Progenitor cell of endocrine pancreas (in vitro differentiated cells): ENCODE data around the gene EFHC2. TPM values are rescaled to one million over a fixed set of nuclear protein-coding genes. Genes with fewer than 3 reads are reported as not detected.

Experiments
- DNase-seq: peaks from one replicate; pipeline ENCODE4 v3.0.0; 2021; ENCODE audit warnings: low spot score; ENCODE audit not compliant: unreplicated experiment
- H3K27ac Mint-ChIP-seq: 2 replicates; pipeline ENCODE4 v1.8.0; 2021; ENCODE audit warnings: mild to moderate bottlenecking, moderate library complexity, mixed read lengths
- H3K27me3 Mint-ChIP-seq: 2 replicates; pipeline ENCODE4 v1.8.0; 2021; ENCODE audit warnings: mixed read lengths
- H3K36me3 Mint-ChIP-seq: 2 replicates; pipeline ENCODE4 v1.8.0; 2022; ENCODE audit warnings: mixed read lengths; ENCODE audit not compliant: insufficient read depth
- H3K4me1 Mint-ChIP-seq: 2 replicates; pipeline ENCODE4 v1.8.0; 2021; ENCODE audit warnings: low read depth, mixed read lengths
- H3K4me3 Mint-ChIP-seq: 2 replicates; pipeline ENCODE4 v1.8.0; 2021; ENCODE audit warnings: low read depth, mild to moderate bottlenecking, moderate library complexity, mixed read lengths
- H3K9me3 Mint-ChIP-seq: 2 replicates; pipeline ENCODE4 v1.8.0; 2021; ENCODE audit warnings: low read depth, mixed read lengths
- CTCF ChIP-seq: fragments of 200-600 bp; sonication (generic); IDR thresholded peaks from one replicate; pipeline ENCODE4 v1.5.0; 2021; ENCODE audit warnings: antibody characterized with exemption, mild to moderate bottlenecking; ENCODE audit not compliant: unreplicated experiment
- total RNA-seq: library from RNA; stranded (reverse); gene quantifications from 2 replicates; pipeline ENCODE4 v1.2.1, GENCODE V29; 2021

EFHC2 gene
- total RNA-seq, 1 donor from 2014 or later = 1.8 TPM

GRCh38 chrX:44224760-44225159, 118.7 kb downstream of the EFHC2 start:
- Mint-ChIP-seq H3K4me3 (no peak overlapping the region), H3K9me3 (peaks cover 29% of the 10 kb centered on the region), H3K4me1 (no peaks in the 10 kb centered on the region), H3K36me3 (peaks cover 1% of the 10 kb centered on the region), H3K27ac (no peak overlapping the region), H3K27me3 (no peaks in the 10 kb centered on the region)
- no peak for TF ChIP-seq CTCF
- DNase-seq = no peak

GRCh38 chrX:44223150-44223549, 120.3 kb downstream of the EFHC2 start:
- no peak for TF ChIP-seq CTCF
- H3K36me3 Mint-ChIP-seq = peaks cover 1% of the 10 kb centered on the region
- no peak overlapping the region for H3K27ac Mint-ChIP-seq
- H3K4me3 Mint-ChIP-seq = no peak overlapping the region
- peaks cover 19% of the 10 kb centered on the region for H3K9me3 Mint-ChIP-seq
- no peaks in the 10 kb centered on the region for H3K4me1 Mint-ChIP-seq
- H3K27me3 Mint-ChIP-seq = no peaks in the 10 kb centered on the region
- DNase-seq = no peak

- Mint-ChIP-seq H3K27me3 (no peaks in the 10 kb centered on the region), H3K9me3 (peaks cover 16% of the 10 kb centered on the region)
- TF ChIP-seq CTCF = no peak
Measured at GRCh38 chrX:44218465-44218864, 125.0 kb downstream of the EFHC2 start.

GRCh38 chrX:44216171-44216570, 127.3 kb downstream of the EFHC2 start:
- Mint-ChIP-seq H3K27me3 (no peaks in the 10 kb centered on the region), H3K27ac (no peak overlapping the region), H3K9me3 (peaks cover 15% of the 10 kb centered on the region), H3K4me1 (no peaks in the 10 kb centered on the region), H3K36me3 (peaks cover 1% of the 10 kb centered on the region), H3K4me3 (no peak overlapping the region)
- DNase-seq = no peak
- TF ChIP-seq CTCF = no peak

More at GRCh38 chrX:44218465-44218864, 125.0 kb downstream of the EFHC2 start:
- Mint-ChIP-seq H3K4me3 (no peak overlapping the region), H3K4me1 (no peaks in the 10 kb centered on the region), H3K27ac (no peak overlapping the region), H3K36me3 (peaks cover 1% of the 10 kb centered on the region)
- no peak for DNase-seq

- Mint-ChIP-seq H3K4me1 (no peaks in the 10 kb centered on the region), H3K4me3 (no peak overlapping the region), H3K36me3 (no peaks in the 10 kb centered on the region), H3K27me3 (no peaks in the 10 kb centered on the region), H3K9me3 (peaks cover 39% of the 10 kb centered on the region), H3K27ac (no peak overlapping the region)
- TF ChIP-seq CTCF = no peak
- DNase-seq = no peak
Measured at GRCh38 chrX:44203791-44204190, 139.7 kb downstream of the EFHC2 start.
